GM18868 (cell line): ENCODE results near the gene SLC35B1.
"Not testable (repeated sequence)": the region's sequence is repeated elsewhere in the genome, so short reads cannot be mapped to it uniquely, and the experiment has no call there.

Source experiments
- ATAC-seq: cut with Tn5 transposase; IDR thresholded peaks from one replicate; pipeline ENCODE4 v1.9.1; 2021; ENCODE audit warnings: mild to moderate bottlenecking, moderate library complexity; ENCODE audit not compliant: unreplicated experiment

SLC35B1 gene

GRCh38 chr17:49734515-49735490, 27.0 kb upstream of the SLC35B1 start:
- no peak for ATAC-seq

GRCh38 chr17:49731435-49731831, 23.7 kb upstream of the SLC35B1 start:
- ATAC-seq, result no peak

- no peak for ATAC-seq
Measured at GRCh38 chr17:49730785-49731434, 23.1 kb upstream of the SLC35B1 start.

GRCh38 chr17:49730078-49730784, 22.5 kb upstream of the SLC35B1 start:
- ATAC-seq, result no peak

GRCh38 chr17:49729069-49729468, 21.3 kb upstream of the SLC35B1 start:
- no peak for ATAC-seq

- no peak for ATAC-seq
Measured at GRCh38 chr17:49728425-49728824, 20.7 kb upstream of the SLC35B1 start.

GRCh38 chr17:49727380-49727779, 19.6 kb upstream of the SLC35B1 start:
- ATAC-seq, result no peak

GRCh38 chr17:49725452-49726130, 17.8 kb upstream of the SLC35B1 start:
- ATAC-seq, result no peak

GRCh38 chr17:49724552-49724951, 16.8 kb upstream of the SLC35B1 start:
- ATAC-seq, result not testable (repeated sequence)

- no peak for ATAC-seq
Measured at GRCh38 chr17:49723423-49723822, 15.7 kb upstream of the SLC35B1 start.

GRCh38 chr17:49722066-49722465, 14.3 kb upstream of the SLC35B1 start:
- no peak for ATAC-seq

GRCh38 chr17:49717371-49717861, 9.7 kb upstream of the SLC35B1 start:
- ATAC-seq, result no peak

- no peak for ATAC-seq
Measured at GRCh38 chr17:49716668-49717364, 9.1 kb upstream of the SLC35B1 start.

- ATAC-seq, result no peak
Measured at GRCh38 chr17:49715717-49716279, 8.0 kb upstream of the SLC35B1 start.

GRCh38 chr17:49715216-49715615, 7.5 kb upstream of the SLC35B1 start:
- no peak for ATAC-seq

GRCh38 chr17:49708515-49709183, 885 bp upstream of the SLC35B1 start:
- ATAC-seq, result no peak

GRCh38 chr17:49707246-49707607, 537 bp downstream of the SLC35B1 start:
- ATAC-seq, result no peak

- ATAC-seq, result no peak
Measured at GRCh38 chr17:49705254-49705653, 2.5 kb downstream of the SLC35B1 start.

- ATAC-seq, result no peak
Measured at GRCh38 chr17:49703557-49704277, 4.0 kb downstream of the SLC35B1 start.
